ENCODE measurements around the gene SNX32. TPM values are rescaled to one million over a fixed set of nuclear protein-coding genes. Genes with fewer than 3 reads are reported as not detected.
A peak's percentile ranks its signal among the peaks of the same experiment; 100 is the strongest.

SNX32 gene
- total RNA-seq, 4 donors from 2014 or later: 0.45 TPM; not detected in 3

DNA sequence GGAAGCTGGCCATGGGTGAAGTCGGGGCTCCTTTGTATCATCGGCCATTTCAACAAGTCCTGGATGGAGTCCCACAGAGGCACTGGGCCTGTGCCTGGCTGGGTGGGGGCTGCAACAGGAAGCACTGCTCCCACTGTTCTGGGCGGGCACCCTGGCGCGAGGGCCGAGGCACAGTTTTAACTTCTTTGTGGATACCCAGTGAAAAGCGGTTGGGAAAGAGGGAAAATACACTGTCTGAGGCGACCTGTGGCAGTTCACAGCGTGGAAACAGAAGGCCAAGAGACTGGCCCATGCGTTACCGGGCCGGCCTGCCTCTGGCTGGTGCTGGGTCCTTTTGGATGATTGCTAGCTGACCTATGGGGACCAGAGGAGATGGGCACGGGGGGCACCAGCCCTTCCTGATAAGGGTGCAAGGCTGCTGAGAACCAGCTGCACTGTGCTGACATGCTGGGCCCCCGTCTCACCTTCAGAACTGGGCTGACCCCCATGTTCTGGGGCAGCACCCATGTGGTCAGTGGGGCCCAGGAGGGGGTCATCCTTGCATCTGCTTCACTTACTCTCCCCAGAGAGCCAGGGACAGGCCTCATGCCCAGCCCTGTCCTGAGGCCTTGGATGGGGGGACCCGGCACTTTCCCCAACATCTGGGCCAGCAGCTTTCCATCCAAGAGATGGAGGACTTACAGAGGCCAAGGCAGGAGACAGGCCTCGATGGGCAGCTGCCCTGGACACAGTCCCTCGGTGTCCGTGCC is 42.7 kb upstream of the SNX32 start:
- no peaks in the 10 kb centered on the region for H3K27me3 ChIP-seq

DNA sequence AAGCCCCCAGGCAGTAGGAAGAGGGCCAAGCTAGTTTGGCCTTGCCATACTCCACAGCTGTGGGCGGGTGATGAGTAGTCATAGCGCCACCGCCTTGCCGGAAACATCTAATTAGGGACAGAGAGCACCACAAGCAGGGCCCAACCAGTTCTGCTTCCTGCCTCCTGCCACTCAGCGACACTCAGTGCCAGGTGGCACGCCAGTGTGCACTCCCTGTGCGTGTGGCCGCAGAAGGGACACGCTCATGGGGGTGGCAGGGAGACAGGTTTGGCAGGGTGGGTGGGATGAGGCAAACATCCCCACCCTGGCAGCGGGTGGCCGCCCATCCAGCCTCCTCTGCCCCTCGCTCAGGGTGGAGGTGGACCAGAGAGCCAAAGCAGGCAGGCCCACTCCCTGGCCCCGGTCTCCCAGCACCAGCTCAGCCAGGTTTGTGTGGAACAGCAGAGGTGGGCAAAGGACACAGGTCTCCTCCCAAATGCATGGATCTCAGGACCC is 42.0 kb upstream of the SNX32 start:
- Histone ChIP-seq H3K27me3 (no peaks in the 10 kb centered on the region), H3K9me3 (no peaks in the 10 kb centered on the region), H3K36me3 (peaks cover 0 to 10% of the 10 kb centered on the region in 2 donors), H3K4me3 (replicated peaks in 1 of 3) (no peak overlapping the region), H3K4me1 (peaks cover 29 to 43% of the 10 kb centered on the region in 2 donors), H3K27ac (no peak overlapping the region)
- no peak for DNase-seq
- intact Hi-C loops (cut with DNase I): no loop called here
- WGBS, 2 donors: 70 to 84% methylated on average over 4 of the region's 13 CpGs
- TF ChIP-seq, protein P1, sequence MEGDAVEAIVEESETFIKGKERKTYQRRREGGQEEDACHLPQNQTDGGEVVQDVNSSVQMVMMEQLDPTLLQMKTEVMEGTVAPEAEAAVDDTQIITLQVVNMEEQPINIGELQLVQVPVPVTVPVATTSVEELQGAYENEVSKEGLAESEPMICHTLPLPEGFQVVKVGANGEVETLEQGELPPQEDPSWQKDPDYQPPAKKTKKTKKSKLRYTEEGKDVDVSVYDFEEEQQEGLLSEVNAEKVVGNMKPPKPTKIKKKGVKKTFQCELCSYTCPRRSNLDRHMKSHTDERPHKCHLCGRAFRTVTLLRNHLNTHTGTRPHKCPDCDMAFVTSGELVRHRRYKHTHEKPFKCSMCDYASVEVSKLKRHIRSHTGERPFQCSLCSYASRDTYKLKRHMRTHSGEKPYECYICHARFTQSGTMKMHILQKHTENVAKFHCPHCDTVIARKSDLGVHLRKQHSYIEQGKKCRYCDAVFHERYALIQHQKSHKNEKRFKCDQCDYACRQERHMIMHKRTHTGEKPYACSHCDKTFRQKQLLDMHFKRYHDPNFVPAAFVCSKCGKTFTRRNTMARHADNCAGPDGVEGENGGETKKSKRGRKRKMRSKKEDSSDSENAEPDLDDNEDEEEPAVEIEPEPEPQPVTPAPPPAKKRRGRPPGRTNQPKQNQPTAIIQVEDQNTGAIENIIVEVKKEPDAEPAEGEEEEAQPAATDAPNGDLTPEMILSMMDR (IDR thresholded peaks at IDR 0.05): no peak
- no peak for TF ChIP-seq POLR2A (IDR thresholded peaks at IDR 0.05)

More for the DNA sequence above, 42.7 kb upstream of the SNX32 start:
- DNase-seq: no peak
- TF ChIP-seq POLR2A (IDR thresholded peaks at IDR 0.05): no peak
- TF ChIP-seq, protein P1 (IDR thresholded peaks at IDR 0.05): no peak
- H3K36me3 ChIP-seq: peaks cover 0 to 10% of the 10 kb centered on the region in 2 donors
- H3K4me3 ChIP-seq (replicated peaks in 1 of 3): no peak overlapping the region
- H3K27ac ChIP-seq: no peak overlapping the region
- intact Hi-C loops (cut with DNase I): no loop called here
- no peaks in the 10 kb centered on the region for H3K9me3 ChIP-seq
- 84 to 94% methylated on average over 12 to 18 of the region's 18 CpGs for WGBS, 2 donors
- peaks cover 33 to 49% of the 10 kb centered on the region in 2 donors for H3K4me1 ChIP-seq

DNA sequence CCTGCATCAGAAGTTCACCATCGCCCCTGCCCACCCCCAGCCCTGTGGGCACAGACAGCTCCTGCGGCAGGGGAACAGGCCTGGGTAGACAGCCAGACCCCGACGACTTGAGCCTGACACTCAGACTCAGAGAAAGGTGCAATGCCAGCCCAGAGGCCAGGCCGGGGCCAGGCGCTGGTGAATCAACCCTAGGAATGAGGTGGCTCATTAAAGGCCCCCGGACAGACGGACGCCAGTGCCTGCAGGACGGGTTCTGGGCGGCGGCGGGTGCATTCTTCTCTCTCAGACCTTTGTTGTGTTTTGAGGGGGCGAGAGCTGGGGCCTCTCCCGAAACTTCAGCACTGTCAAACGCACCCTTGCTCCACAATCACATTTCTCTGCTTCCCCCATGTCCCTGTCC is 41.3 kb upstream of the SNX32 start:
- no peaks in the 10 kb centered on the region for H3K27me3 ChIP-seq
- WGBS, 2 donors: 87 to 97% methylated on average over 16 of the region's 16 CpGs
- intact Hi-C loops (cut with DNase I): no loop called here

DNA sequence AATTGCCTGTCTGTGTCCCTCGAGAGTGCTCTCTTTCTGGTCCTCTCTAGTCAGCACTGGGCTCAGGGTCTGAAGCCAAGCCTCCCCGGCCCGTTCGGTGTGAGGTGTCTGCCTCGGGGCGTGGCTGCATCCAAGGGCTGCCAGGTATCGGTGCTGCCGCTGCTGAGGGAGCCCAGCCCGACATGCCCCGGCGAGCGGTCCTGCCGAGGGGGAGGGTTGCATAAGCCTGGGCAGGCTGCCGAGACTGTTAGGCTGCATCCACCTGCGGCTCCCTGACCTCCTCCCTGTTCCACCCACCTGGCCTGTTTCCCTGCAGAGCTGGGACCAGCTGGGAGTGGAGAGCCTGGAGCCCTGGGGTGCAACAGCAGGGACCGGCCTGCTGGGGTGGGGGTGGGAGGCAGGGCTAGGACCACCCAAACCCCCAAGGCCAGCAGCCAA is 40.6 kb upstream of the SNX32 start:
- Histone ChIP-seq H3K4me3 (replicated peaks in 1 of 3) (no peak overlapping the region), H3K4me1 (peaks cover 25 to 32% of the 10 kb centered on the region in 2 donors), H3K27ac (peak overlapping the region in 1 of 3 donors; percentile 44), H3K9me3 (no peaks in the 10 kb centered on the region), H3K36me3 (peaks cover 0 to 10% of the 10 kb centered on the region in 2 donors), H3K27me3 (no peaks in the 10 kb centered on the region)
- intact Hi-C loops (cut with DNase I): no loop called here
- no peak for TF ChIP-seq POLR2A (IDR thresholded peaks at IDR 0.05)
- TF ChIP-seq, protein P1 (IDR thresholded peaks at IDR 0.05): no peak
- DNase-seq: peak; percentile 98
- 42% methylated on average over 9 to 15 of the region's 16 CpGs for WGBS, 2 donors

More for the DNA sequence above, 41.3 kb upstream of the SNX32 start:
- TF ChIP-seq POLR2A (IDR thresholded peaks at IDR 0.05): no peak
- TF ChIP-seq, protein P1 (IDR thresholded peaks at IDR 0.05): no peak
- peaks cover 29 to 38% of the 10 kb centered on the region in 2 donors for H3K4me1 ChIP-seq
- H3K4me3 ChIP-seq (replicated peaks in 1 of 3): no peak overlapping the region
- H3K27ac ChIP-seq: peak overlapping the region in 2 of 3 donors; percentile 44 to 50
- H3K36me3 ChIP-seq: peaks cover 0 to 10% of the 10 kb centered on the region in 2 donors
- H3K9me3 ChIP-seq: no peaks in the 10 kb centered on the region
- no peak for DNase-seq
